HCT116 (cell line): Measurements from ENCODE around the gene NCAPG2. TPM values are rescaled to one million over a fixed set of nuclear protein-coding genes. Genes with fewer than 3 reads are reported as not detected.

ENCODE experiments used
- ATAC-seq: fragments of 200-7000 bp; cut with Tn5 transposase; 2 replicates; pipeline ENCODE4 v1.9.1; 2020; ENCODE audit warnings: mild to moderate bottlenecking, moderate library complexity
- BruUV-seq: library from RNA; stranded (reverse); fragments of 400-500 nt; replicated peaks from 2 replicates; lab custom pipeline; 2021; lab: Mats Ljungman, UMichigan
- CTCF ChIA-PET: fragments of 300-600 bp; sonication (Branson Sonifier 250); formaldehyde crosslinking; loops from one replicate; lab custom pipeline; 2021; ENCODE audit warnings: antibody characterized with exemption; lab: Charles Lee
- POLR2A ChIA-PET: fragments of 300-600, 350-600 bp; sonication (Branson Sonifier 250); formaldehyde crosslinking; loops from one replicate; lab custom pipeline; 2021; ENCODE audit warnings: antibody characterized with exemption; lab: Charles Lee
- RAD21 ChIA-PET, 2 experiments: fragments of 300-600 bp; sonication (Branson Sonifier 250); formaldehyde crosslinking; loops; one replicate each; lab custom pipeline; 2023; ENCODE audit warnings: low total read pairs in 2 of 2; ENCODE audit not compliant: uncharacterized antibody in 2 of 2, unreplicated experiment in 2 of 2, low non-redundant PET in 1 of 2; lab: Charles Lee
- DNase-seq: peaks from one replicate; pipeline ENCODE4 v3.0.0-alpha.2; 2010; ENCODE audit warnings: low read depth, low spot score
- H2AFZ ChIP-seq: fragments of 200-600 bp; shearing (Covaris generic), sonication (generic); 2 replicates; pipeline ENCODE4 v1.6.1; 2017; ENCODE audit warnings: low read depth, mixed run types, mixed read lengths, antibody characterized with exemption, low read length; ENCODE audit not compliant: poor library complexity, severe bottlenecking
- H3K27ac ChIP-seq: 2 replicates; pipeline ENCODE4 v1.5.1; 2012; ENCODE audit warnings: low read depth, low read length
- H3K27me3 ChIP-seq: fragments of 200-600 bp; sonication (generic); 2 replicates; pipeline ENCODE4 v1.6.1; 2016; ENCODE audit warnings: mixed run types, low read length, mixed read lengths; ENCODE audit not compliant: insufficient read depth
- H3K36me3 ChIP-seq, 2 experiments: fragments of 200-500 bp in 1 of 2; fragments of 200-600 bp in 1 of 2; sonication (Bioruptor generic) in 1 of 2; sonication (generic) in 1 of 2; 2 replicates each; pipeline versions ENCODE4 v1.5.1 to v1.6.1; 2014 to 2016; ENCODE audit warnings: low read length in 2 of 2, inconsistent platforms in 1 of 2, mixed read lengths in 1 of 2, mixed run types in 1 of 2; ENCODE audit not compliant: insufficient read depth in 2 of 2, control insufficient read depth in 1 of 2
- H3K4me1 ChIP-seq, 2 experiments: fragments of 200-600 bp in 1 of 2; sonication (generic) in 1 of 2; 2 replicates each; pipeline versions ENCODE4 v1.5.1 to v1.6.1; 2012 to 2017; ENCODE audit warnings: low read length in 2 of 2, inconsistent platforms in 1 of 2, mild to moderate bottlenecking in 1 of 2, mixed read lengths in 1 of 2, mixed run types in 1 of 2, moderate library complexity in 1 of 2; ENCODE audit not compliant: insufficient read depth in 2 of 2, control insufficient read depth in 1 of 2
- H3K4me2 ChIP-seq: fragments of 200-600 bp; sonication (generic); 2 replicates; pipeline ENCODE4 v1.6.1; 2017; ENCODE audit warnings: mixed run types, low read length, mixed read lengths
- H3K4me3 ChIP-seq, 2 experiments: fragments of 200-600 bp in 1 of 2; sonication (generic) in 1 of 2; replicated peaks in 1 of 2; 2 replicates each; pipeline ENCODE4 v1.5.1; 2011 to 2016; ENCODE audit warnings: low read length in 2 of 2, control low read depth in 1 of 2, low read depth in 1 of 2, mild to moderate bottlenecking in 1 of 2, mixed read lengths in 1 of 2, mixed run types in 1 of 2
- H3K79me2 ChIP-seq: fragments of 200-600 bp; sonication (generic); 2 replicates; pipeline ENCODE4 v1.6.1; 2017; ENCODE audit warnings: mild to moderate bottlenecking, mixed run types, low read length, moderate library complexity, mixed read lengths; ENCODE audit not compliant: insufficient read depth
- H3K9ac ChIP-seq: fragments of 200-600 bp; sonication (generic); 2 replicates; pipeline ENCODE4 v1.6.1; 2016; ENCODE audit warnings: low read length, mixed read lengths
- H3K9me2 ChIP-seq: fragments of 200-600 bp; sonication (generic), shearing (Covaris generic); 2 replicates; pipeline ENCODE4 v1.6.1; 2017; ENCODE audit warnings: mixed run types, mild to moderate bottlenecking, moderate library complexity; ENCODE audit not compliant: insufficient read depth
- H3K9me3 ChIP-seq, 2 experiments: fragments of 200-500 bp in 1 of 2; fragments of 200-600 bp in 1 of 2; sonication (Bioruptor generic) in 1 of 2; sonication (generic) in 1 of 2; 2 replicates each; pipeline ENCODE4 v1.6.1; 2014 to 2017; ENCODE audit warnings: low read length in 2 of 2, mixed read lengths in 2 of 2, inconsistent platforms in 1 of 2, low read depth in 1 of 2, mild to moderate bottlenecking in 1 of 2, mixed run types in 1 of 2, moderate library complexity in 1 of 2; ENCODE audit not compliant: control insufficient read depth in 1 of 2, insufficient read depth in 1 of 2
- H4K20me1 ChIP-seq: fragments of 200-600 bp; sonication (generic), shearing (Covaris generic); 2 replicates; pipeline ENCODE4 v1.6.1; 2017; ENCODE audit warnings: mixed run types, mild to moderate bottlenecking, moderate library complexity; ENCODE audit not compliant: insufficient read depth
- CBX3 ChIP-seq: IDR thresholded peaks from 2 replicates; pipeline ENCODE4 v1.6.1; 2012; ENCODE audit warnings: low read depth
- CEBPB ChIP-seq: IDR thresholded peaks from 2 replicates; pipeline ENCODE4 v1.6.1; 2012; ENCODE audit warnings: low read depth
- ELF1 ChIP-seq: IDR thresholded peaks from 2 replicates; pipeline ENCODE4 v1.6.1; 2012; ENCODE audit warnings: low read depth, borderline replicate concordance
- EZH2 ChIP-seq: fragments of 200-600 bp; sonication (generic); IDR thresholded peaks from 2 replicates; pipeline ENCODE4 v1.6.1; 2017; ENCODE audit warnings: antibody characterized with exemption, mixed run types
- FOSL1 ChIP-seq: IDR thresholded peaks from 2 replicates; pipeline ENCODE4 v1.6.1; 2012; ENCODE audit warnings: low read depth
- RAD21 ChIP-seq: IDR thresholded peaks from 2 replicates; pipeline ENCODE4 v1.6.1; 2012; ENCODE audit warnings: low read depth, mild to moderate bottlenecking
- SP1 ChIP-seq: IDR thresholded peaks from 2 replicates; pipeline ENCODE4 v1.6.1; 2012; ENCODE audit warnings: low read depth
- YY1 ChIP-seq: IDR thresholded peaks from 2 replicates; pipeline ENCODE4 v1.6.1; 2011; ENCODE audit warnings: low read length, low read depth, moderate library complexity, mild to moderate bottlenecking; ENCODE audit not compliant: insufficient replicate concordance; ENCODE audit errors: extremely low read depth
- ZFX ChIP-seq: fragments of 450-650 bp; IDR thresholded peaks from 2 replicates; pipeline ENCODE4 v1.6.1; 2017
- intact Hi-C: fragments of 100-400 bp; cut with micrococcal nuclease; formaldehyde crosslinking; loops from 2 replicates; pipeline ENCODE4 v1.10.0; 2022
- total RNA-seq: library from RNA; stranded (reverse); gene quantifications from one replicate; pipeline ENCODE4 v1.2.1, GENCODE V29; 2021; ENCODE audit not compliant: unreplicated experiment
- TF ChIP-seq, protein P1 (sequence below): IDR thresholded peaks from 2 replicates; pipeline ENCODE4 v1.6.1; 2012; ENCODE audit warnings: low read depth
- TF ChIP-seq, protein P2 (sequence below): IDR thresholded peaks from 2 replicates; pipeline ENCODE4 v1.6.1; 2012
- TF ChIP-seq, protein P3 (sequence below): IDR thresholded peaks from 2 replicates; pipeline ENCODE4 v1.6.1; 2012

The NCAPG2 gene
- total RNA-seq, 1 experiment from 2014 or later: 73.1 TPM

DNA sequence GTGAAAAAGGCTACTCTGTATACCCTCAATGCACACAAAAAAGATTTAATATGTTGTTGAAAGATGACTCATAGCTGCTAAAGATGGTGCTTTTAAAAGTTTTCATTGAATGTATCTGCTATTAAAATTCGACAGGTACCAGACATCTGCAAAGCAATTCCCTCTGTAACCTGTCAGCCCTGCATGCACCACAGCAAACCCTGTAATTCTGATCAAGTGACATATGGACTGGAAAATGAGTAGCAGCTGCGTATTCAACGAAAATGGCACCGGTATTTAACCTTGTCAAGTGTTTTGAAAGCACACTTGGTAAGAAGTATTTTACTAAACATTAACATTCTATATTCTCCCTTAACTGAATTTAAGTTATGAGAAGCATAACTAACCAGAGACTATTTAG is 58.8 kb downstream of the NCAPG2 start (continued):
- TF ChIP-seq, protein P1, sequence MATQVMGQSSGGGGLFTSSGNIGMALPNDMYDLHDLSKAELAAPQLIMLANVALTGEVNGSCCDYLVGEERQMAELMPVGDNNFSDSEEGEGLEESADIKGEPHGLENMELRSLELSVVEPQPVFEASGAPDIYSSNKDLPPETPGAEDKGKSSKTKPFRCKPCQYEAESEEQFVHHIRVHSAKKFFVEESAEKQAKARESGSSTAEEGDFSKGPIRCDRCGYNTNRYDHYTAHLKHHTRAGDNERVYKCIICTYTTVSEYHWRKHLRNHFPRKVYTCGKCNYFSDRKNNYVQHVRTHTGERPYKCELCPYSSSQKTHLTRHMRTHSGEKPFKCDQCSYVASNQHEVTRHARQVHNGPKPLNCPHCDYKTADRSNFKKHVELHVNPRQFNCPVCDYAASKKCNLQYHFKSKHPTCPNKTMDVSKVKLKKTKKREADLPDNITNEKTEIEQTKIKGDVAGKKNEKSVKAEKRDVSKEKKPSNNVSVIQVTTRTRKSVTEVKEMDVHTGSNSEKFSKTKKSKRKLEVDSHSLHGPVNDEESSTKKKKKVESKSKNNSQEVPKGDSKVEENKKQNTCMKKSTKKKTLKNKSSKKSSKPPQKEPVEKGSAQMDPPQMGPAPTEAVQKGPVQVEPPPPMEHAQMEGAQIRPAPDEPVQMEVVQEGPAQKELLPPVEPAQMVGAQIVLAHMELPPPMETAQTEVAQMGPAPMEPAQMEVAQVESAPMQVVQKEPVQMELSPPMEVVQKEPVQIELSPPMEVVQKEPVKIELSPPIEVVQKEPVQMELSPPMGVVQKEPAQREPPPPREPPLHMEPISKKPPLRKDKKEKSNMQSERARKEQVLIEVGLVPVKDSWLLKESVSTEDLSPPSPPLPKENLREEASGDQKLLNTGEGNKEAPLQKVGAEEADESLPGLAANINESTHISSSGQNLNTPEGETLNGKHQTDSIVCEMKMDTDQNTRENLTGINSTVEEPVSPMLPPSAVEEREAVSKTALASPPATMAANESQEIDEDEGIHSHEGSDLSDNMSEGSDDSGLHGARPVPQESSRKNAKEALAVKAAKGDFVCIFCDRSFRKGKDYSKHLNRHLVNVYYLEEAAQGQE: no peak
- TF ChIP-seq CEBPB: no peak

DNA sequence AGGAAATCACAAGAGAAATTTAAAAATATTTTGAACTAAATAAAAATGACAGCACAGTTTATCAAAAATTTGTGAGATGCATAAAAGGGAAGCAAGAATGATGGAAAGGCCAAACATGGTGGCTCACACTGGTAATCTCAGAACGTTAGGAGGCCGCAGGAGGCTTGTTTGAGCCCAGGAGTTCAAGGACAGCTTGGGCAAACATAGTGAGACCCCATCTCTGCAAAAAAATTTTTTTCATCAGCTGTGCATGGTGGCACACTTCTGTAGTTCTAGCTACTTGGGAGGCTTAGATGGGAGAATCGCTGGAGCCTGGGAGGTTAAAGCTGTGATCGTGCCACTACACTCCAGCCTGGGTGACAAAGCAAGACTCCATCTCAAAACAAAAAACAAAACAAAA is 62.5 kb downstream of the NCAPG2 start:
- Histone ChIP-seq H3K27me3 (no peaks in the 10 kb centered on the region), H3K27ac (no peak overlapping the region), H3K36me3 (peaks cover 19 to 44% of the 10 kb centered on the region in 2 experiments), H3K4me1 (no peaks in the 10 kb centered on the region), H3K9ac (no peak overlapping the region)
- ATAC-seq (no peak), DNase-seq (no peak)
- no TSS peak for BruUV-seq
- intact Hi-C loops: no loop called here
- no peak for TF ChIP-seq SP1
- TF ChIP-seq, all 23 proteins: peak for 0
- Histone ChIP-seq H3K9me3 (no peaks in the 10 kb centered on the region), H2AFZ (no peak overlapping the region), H4K20me1 (no peaks in the 10 kb centered on the region), H3K4me3 (no peak overlapping the region), H3K79me2 (peaks cover 16% of the 10 kb centered on the region), H3K4me2 (no peak overlapping the region), H3K9me2 (no peaks in the 10 kb centered on the region)
- POLR2A ChIA-PET: no interaction called here
- CTCF ChIA-PET: no interaction called here
- RAD21 ChIA-PET: no interaction called here

DNA sequence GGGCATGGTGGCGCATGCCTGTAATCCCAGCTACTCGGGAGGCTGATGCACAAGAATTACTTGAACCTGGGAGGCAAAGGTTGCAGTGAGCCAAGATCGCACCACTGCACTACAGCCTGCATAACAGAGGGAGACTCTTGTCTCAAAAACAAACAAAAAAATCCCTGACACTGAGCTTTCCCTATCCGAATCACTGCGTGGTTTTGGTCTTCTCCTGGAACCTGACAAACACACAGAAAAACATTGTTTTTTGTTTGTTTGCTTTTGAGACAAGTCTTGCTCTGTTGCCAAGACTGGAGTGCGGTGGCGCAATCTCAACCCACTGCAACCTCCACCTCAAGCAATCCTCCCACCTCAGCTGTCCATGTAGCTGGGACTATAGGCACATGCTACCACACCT is 66.6 kb downstream of the NCAPG2 start:
- ATAC-seq: no peak
- no peaks in the 10 kb centered on the region for H3K9me3 ChIP-seq
- H3K9ac ChIP-seq: no peak overlapping the region
- CTCF ChIA-PET: no interaction called here
- BruUV-seq: no TSS peak
- H4K20me1 ChIP-seq: no peaks in the 10 kb centered on the region
- no peak for DNase-seq
- no peak overlapping the region for H3K4me2 ChIP-seq
- no peaks in the 10 kb centered on the region for H3K9me2 ChIP-seq
- POLR2A ChIA-PET: no interaction called here
- intact Hi-C loops: no loop called here
- H3K27ac ChIP-seq: no peak overlapping the region
- peaks cover 11% of the 10 kb centered on the region; the same call in 1 of the 2 replicates for H3K79me2 ChIP-seq
- no peaks in the 10 kb centered on the region for H3K4me1 ChIP-seq
- RAD21 ChIA-PET: no interaction called here
- H2AFZ ChIP-seq: no peak overlapping the region
- H3K36me3 ChIP-seq: peaks cover 7 to 13% of the 10 kb centered on the region in 2 experiments; a peak in 3 of 4 replicates
- H3K27me3 ChIP-seq: no peaks in the 10 kb centered on the region
- no peak overlapping the region for H3K4me3 ChIP-seq
- TF ChIP-seq, protein P1: no peak
- no peak for TF ChIP-seq CEBPB
- TF ChIP-seq, protein P2, sequence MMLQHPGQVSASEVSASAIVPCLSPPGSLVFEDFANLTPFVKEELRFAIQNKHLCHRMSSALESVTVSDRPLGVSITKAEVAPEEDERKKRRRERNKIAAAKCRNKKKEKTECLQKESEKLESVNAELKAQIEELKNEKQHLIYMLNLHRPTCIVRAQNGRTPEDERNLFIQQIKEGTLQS: no peak
- no peak for TF ChIP-seq RAD21
- no peak for TF ChIP-seq CBX3
- no peak for TF ChIP-seq ZFX
- no peak for TF ChIP-seq FOSL1
- TF ChIP-seq EZH2: no peak
- TF ChIP-seq, protein P3, sequence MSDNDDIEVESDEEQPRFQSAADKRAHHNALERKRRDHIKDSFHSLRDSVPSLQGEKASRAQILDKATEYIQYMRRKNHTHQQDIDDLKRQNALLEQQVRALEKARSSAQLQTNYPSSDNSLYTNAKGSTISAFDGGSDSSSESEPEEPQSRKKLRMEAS: no peak
- TF ChIP-seq ELF1: no peak
- TF ChIP-seq SP1: no peak
- no peak for TF ChIP-seq YY1
